ENCODE results near the gene KIF3B. TPM values are rescaled to one million over a fixed set of nuclear protein-coding genes. Genes with fewer than 3 reads are reported as not detected.
"Not testable (repeated sequence)": the region's sequence is repeated elsewhere in the genome, so short reads cannot be mapped to it uniquely, and the experiment has no call there.

KIF3B gene
- total RNA-seq, 2 donors from 2014 or later: 41.7 to 49.2 TPM

DNA sequence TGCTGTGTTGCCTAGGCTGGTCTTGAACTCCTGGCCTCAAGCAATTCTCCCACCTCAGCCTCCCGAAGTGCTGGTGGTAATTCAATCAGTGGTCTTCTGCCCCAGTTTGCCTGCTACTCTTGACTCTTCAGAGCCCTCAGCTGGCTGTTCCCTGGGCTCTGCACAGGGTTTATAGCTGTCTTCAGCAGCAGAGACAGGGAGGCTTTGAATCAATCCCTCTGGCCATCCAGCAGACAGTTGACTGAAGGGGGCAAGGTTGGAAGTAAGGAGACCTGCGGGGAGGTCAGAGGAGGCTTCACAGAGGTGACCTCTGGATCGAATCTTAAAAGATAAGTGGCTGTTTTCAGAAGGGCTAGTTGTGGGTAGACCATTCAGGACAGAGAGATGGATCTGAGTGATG, 26.0 kb upstream of the KIF3B start:
- H3K4me3 ChIP-seq: no peak overlapping the region
- no peaks in the 10 kb centered on the region for H3K36me3 ChIP-seq
- H3K27ac ChIP-seq: no peak overlapping the region
- no peaks in the 10 kb centered on the region for H3K9me3 ChIP-seq
- TF ChIP-seq, protein P1, sequence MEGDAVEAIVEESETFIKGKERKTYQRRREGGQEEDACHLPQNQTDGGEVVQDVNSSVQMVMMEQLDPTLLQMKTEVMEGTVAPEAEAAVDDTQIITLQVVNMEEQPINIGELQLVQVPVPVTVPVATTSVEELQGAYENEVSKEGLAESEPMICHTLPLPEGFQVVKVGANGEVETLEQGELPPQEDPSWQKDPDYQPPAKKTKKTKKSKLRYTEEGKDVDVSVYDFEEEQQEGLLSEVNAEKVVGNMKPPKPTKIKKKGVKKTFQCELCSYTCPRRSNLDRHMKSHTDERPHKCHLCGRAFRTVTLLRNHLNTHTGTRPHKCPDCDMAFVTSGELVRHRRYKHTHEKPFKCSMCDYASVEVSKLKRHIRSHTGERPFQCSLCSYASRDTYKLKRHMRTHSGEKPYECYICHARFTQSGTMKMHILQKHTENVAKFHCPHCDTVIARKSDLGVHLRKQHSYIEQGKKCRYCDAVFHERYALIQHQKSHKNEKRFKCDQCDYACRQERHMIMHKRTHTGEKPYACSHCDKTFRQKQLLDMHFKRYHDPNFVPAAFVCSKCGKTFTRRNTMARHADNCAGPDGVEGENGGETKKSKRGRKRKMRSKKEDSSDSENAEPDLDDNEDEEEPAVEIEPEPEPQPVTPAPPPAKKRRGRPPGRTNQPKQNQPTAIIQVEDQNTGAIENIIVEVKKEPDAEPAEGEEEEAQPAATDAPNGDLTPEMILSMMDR (IDR thresholded peaks at IDR 0.05): no peak
- no peak for DNase-seq
- intact Hi-C loops (cut with DNase I): no loop called here
- peaks cover 3% of the 10 kb centered on the region for H3K4me1 ChIP-seq
- no peaks in the 10 kb centered on the region for H3K27me3 ChIP-seq
- H3K9ac ChIP-seq (ENCODE audit: low read depth in 2 of 2, low read length in 2 of 2): no peak overlapping the region

DNA sequence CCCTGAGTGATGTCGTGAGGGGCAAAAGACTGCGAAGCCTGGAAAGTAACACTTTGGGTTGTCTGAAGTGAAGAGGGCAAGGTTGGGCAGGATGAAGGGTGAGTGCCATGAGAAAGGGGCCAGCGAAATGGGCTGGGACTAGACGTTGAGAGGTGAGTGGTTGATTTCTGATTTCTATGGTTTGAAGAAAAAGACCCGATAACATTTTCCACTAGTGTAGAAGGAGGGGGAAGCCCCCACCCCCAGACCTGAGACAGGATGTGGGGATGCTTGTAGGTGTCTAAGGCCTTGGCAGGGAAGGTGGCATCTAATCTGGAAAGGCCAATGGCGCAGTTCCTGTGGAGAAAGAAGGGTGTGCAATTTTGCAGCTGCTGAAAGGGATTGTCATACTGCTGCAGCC, 25.3 kb upstream of the KIF3B start:
- TF ChIP-seq, protein P1 (IDR thresholded peaks at IDR 0.05): no peak
- Histone ChIP-seq H3K4me3 (no peak overlapping the region), H3K27ac (no peak overlapping the region), H3K36me3 (no peaks in the 10 kb centered on the region), H3K4me1 (peaks cover 3% of the 10 kb centered on the region), H3K27me3 (no peaks in the 10 kb centered on the region), H3K9me3 (no peaks in the 10 kb centered on the region), H3K9ac (ENCODE audit: low read depth in 2 of 2, low read length in 2 of 2) (no peak overlapping the region)
- intact Hi-C loops (cut with DNase I): no loop called here
- DNase-seq: no peak

DNA sequence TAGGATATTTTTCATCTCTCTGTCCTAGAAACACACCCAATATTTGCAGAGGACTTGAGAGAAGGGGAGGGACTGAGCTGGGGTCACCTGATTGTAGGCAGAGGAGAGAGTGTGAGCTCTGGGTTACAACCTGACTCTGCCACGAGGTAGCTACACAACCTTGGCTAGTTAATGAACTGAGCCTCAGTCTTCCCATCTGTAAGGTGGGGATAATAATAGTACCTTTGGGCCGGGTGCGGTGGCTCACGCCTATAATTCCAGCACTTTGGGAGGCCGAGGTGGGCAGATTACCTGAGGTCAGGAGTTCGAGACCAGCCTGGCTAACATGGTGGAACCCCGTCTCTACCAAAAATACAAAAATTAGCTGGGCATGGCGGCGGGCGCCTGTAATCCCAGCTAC, 16.5 kb upstream of the KIF3B start:
- intact Hi-C loops (cut with DNase I); DNase-seq; H3K4me3 ChIP-seq; H3K4me1 ChIP-seq; H3K27ac ChIP-seq; H3K9me3 ChIP-seq; H3K9ac ChIP-seq (ENCODE audit: low read depth in 2 of 2, low read length in 2 of 2); H3K36me3 ChIP-seq; H3K27me3 ChIP-seq: not testable (repeated sequence)

DNA sequence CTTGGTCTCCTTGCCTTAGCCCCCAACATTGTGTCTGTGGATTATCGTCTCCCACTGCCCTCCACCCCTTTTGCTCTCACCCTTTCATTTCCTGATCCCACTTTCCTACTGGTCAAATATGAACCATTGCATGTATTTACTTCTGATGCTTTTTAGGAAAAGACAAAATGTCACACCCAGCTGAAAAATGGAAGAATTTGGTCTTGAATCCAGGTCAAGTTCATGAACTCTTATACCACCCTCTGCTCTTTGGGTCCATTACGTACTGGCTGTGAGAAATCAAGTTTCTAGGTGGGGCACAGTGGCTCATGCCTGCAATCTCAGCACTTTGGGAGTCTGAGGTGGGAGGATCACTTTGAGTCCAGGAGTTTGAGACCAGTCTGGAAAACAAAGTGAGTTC, 15.8 kb upstream of the KIF3B start:
- Histone ChIP-seq H3K9ac (ENCODE audit: low read depth in 2 of 2, low read length in 2 of 2) (no peak overlapping the region), H3K4me1 (no peaks in the 10 kb centered on the region), H3K4me3 (no peak overlapping the region), H3K27ac (no peak overlapping the region), H3K27me3 (no peaks in the 10 kb centered on the region), H3K36me3 (no peaks in the 10 kb centered on the region), H3K9me3 (no peaks in the 10 kb centered on the region)
- TF ChIP-seq, protein P1 (IDR thresholded peaks at IDR 0.05): no peak
- DNase-seq: no peak
- intact Hi-C loops (cut with DNase I): no loop called here

DNA sequence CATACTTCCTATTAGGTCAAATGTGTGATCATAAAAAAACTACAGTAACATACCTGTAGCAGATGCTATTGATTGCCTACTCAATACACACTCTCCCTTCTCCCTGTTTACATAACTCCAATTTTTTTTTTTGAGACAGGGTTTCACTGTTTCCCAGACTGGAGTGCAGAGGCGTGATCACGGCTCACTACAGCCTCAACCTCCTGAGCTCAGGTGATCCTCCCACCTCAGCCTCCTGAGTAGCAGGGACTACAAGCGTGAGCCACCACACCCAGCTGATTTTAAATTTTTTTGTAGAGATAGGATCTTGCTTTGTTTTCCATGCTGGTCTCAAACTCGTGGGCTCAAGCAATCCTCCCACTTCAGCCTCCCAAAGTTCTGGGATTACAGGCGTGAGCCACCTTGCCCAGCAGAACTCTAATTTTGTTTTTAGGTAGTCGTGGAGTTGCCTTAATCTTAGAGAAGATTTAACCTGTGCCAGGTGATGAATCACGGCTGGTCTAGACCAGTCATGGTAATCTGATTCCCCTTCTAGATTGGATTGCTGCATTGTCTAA, 14.0 kb upstream of the KIF3B start:
- no peak overlapping the region for H3K4me3 ChIP-seq
- H3K27ac ChIP-seq: no peak overlapping the region
- no peaks in the 10 kb centered on the region for H3K4me1 ChIP-seq
- intact Hi-C loops (cut with DNase I): no loop called here
- TF ChIP-seq, protein P1 (IDR thresholded peaks at IDR 0.05): no peak
- no peaks in the 10 kb centered on the region for H3K27me3 ChIP-seq
- no peak for DNase-seq
- no peak overlapping the region for H3K9ac ChIP-seq (ENCODE audit: low read depth in 2 of 2, low read length in 2 of 2)
- H3K36me3 ChIP-seq: no peaks in the 10 kb centered on the region
- H3K9me3 ChIP-seq: no peaks in the 10 kb centered on the region

DNA sequence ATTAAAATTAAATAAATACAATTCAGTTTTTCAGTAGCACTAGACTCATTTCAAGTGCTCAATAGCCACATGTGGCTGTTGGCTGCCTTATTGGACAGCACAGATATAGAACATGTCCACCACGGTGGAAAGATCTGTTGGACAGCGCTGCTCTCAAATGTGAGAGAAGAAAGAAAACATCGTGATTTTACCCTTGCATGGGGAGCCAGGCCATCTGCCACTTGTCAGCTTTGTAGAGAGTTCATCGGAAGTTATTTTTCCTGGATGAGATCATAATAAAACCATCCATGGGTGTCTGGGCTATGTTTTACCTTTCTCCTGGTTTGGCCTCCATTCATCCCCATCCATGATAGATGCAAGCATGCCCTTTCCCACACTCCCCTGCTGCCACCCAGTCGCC, 5.8 kb upstream of the KIF3B start:
- intact Hi-C loops (cut with DNase I): no loop called here
- no peak overlapping the region for H3K4me3 ChIP-seq

More for the DNA sequence above, 5.8 kb upstream of the KIF3B start:
- Histone ChIP-seq H3K9me3 (no peaks in the 10 kb centered on the region), H3K9ac (ENCODE audit: low read depth in 2 of 2, low read length in 2 of 2) (no peak overlapping the region), H3K4me1 (no peaks in the 10 kb centered on the region), H3K27me3 (no peaks in the 10 kb centered on the region), H3K27ac (no peak overlapping the region), H3K36me3 (no peaks in the 10 kb centered on the region)
- DNase-seq: no peak
- TF ChIP-seq, protein P1 (IDR thresholded peaks at IDR 0.05): no peak

Measured in colonic mucosa (tissue), 4 donors.